Upper lobe of left lung (tissue), 6 donors: ENCODE data around the gene TMEM139. TPM values are rescaled to one million over a fixed set of nuclear protein-coding genes. Genes with fewer than 3 reads are reported as not detected.

ENCODE experiments used
- ATAC-seq, 2 donors: fragments of 200-7000 bp; cut with Tn5 transposase; one replicate each; pipeline ENCODE4 v1.9.1; 2022; ENCODE audit warnings: mild to moderate bottlenecking in 2 of 2, moderate library complexity in 2 of 2; ENCODE audit not compliant: low FRiP score in 2 of 2
- DNase-seq, 2 donors: peaks; one replicate each; pipeline ENCODE4 v3.0.0-alpha.2; 2019 to 2020
- H3K27ac ChIP-seq, 4 donors: fragments of 200-600 bp; sonication (generic); one replicate each; pipeline ENCODE4 v1.5.1; 2016 to 2019
- H3K27me3 ChIP-seq, 4 donors: fragments of 200-600 bp; sonication (generic); one replicate each; pipeline ENCODE4 v1.5.1; 2017 to 2019
- H3K36me3 ChIP-seq, 4 donors: fragments of 200-600 bp; sonication (generic); one replicate each; pipeline ENCODE4 v1.5.1; 2016 to 2019
- H3K4me1 ChIP-seq, 4 donors: fragments of 200-600 bp; sonication (generic); one replicate each; pipeline ENCODE4 v1.5.1; 2018 to 2019
- H3K4me3 ChIP-seq, 4 donors: fragments of 200-600 bp; sonication (generic); one replicate each; pipeline ENCODE4 v1.5.1; 2017 to 2019; ENCODE audit warnings: mild to moderate bottlenecking in 2 of 4, moderate library complexity in 1 of 4
- H3K9me3 ChIP-seq, 4 donors: fragments of 200-600 bp; sonication (generic); one replicate each; pipeline ENCODE4 v1.5.1; 2018 to 2019
- CTCF ChIP-seq, 6 experiments: fragments of 450-650 bp in 4 of 6; fragments of 200-600 bp in 2 of 6; sonication (generic) in 2 of 6; IDR thresholded peaks; one replicate each; pipeline ENCODE4 v1.5.1; 2016 to 2019; ENCODE audit warnings: antibody characterized with exemption in 6 of 6
- EP300 ChIP-seq, 4 donors: sonication (generic); formaldehyde crosslinking; IDR thresholded peaks; one replicate each; pipeline ENCODE4 v1.5.1; 2017; ENCODE audit warnings: antibody characterized with exemption in 4 of 4, control low read depth in 2 of 4
- POLR2A ChIP-seq, 4 donors: fragments of 450-650 bp; IDR thresholded peaks; one replicate each; pipeline ENCODE4 v1.5.1; 2016 to 2017; ENCODE audit warnings: antibody characterized with exemption in 4 of 4, mild to moderate bottlenecking in 2 of 4
- POLR2AphosphoS5 ChIP-seq, 2 donors: sonication (generic); formaldehyde crosslinking; IDR thresholded peaks; one replicate each; pipeline ENCODE4 v1.5.1; 2017; ENCODE audit warnings: antibody characterized with exemption in 2 of 2
- WGBS, 2 donors: methylation state at CpG; one replicate each; pipeline ENCODE4 v1.1.5; 2017 to 2018; 5-methylcytosine and 5-hydroxymethylcytosine counted together
- total RNA-seq, 6 donors: library from RNA; depleted of rRNA in 4 of 6; stranded (reverse); fragments of >200 nt in 4 of 6; gene quantifications; one replicate each; pipeline versions ENCODE4 v1.1.0 to v1.2.1, GENCODE V29; 2016 to 2021
- donor health status: DM: no; HTN: no; CAD: no; lungs with moderate emphysema.
- donor health status: DM: no; HTN: yes; CAD: no; lungs with severe emphysema.

TMEM139 gene
- total RNA-seq, 6 donors from 2014 or later: 13.6 to 52.7 (median 33.0) TPM

GRCh38 chr7:143239813-143240212 lies 44.9 kb upstream of the TMEM139 start:
- peak in 1 of 2 donors; percentile 74 for ATAC-seq
- TF ChIP-seq POLR2A (IDR thresholded peaks at IDR 0.05): no peak
- TF ChIP-seq CTCF (IDR thresholded peaks at IDR 0.05): no peak
- TF ChIP-seq POLR2AphosphoS5 (IDR thresholded peaks at IDR 0.05): no peak
- no peak for TF ChIP-seq EP300 (IDR thresholded peaks at IDR 0.05)
- H3K27ac ChIP-seq: peak overlapping the region; percentile 59 to 82 (median 66)
- no peaks in the 10 kb centered on the region for H3K36me3 ChIP-seq
- H3K27me3 ChIP-seq: no peaks in the 10 kb centered on the region
- H3K9me3 ChIP-seq: no peaks in the 10 kb centered on the region
- DNase-seq: no peak
- H3K4me3 ChIP-seq: no peak overlapping the region
- peaks cover 0 to 12% (median 8%) of the 10 kb centered on the region in 4 donors for H3K4me1 ChIP-seq

- peak in 1 of 2 donors; percentile 78 for DNase-seq
Observed at GRCh38 chr7:143240291-143241168, 44.2 kb upstream of the TMEM139 start.

GRCh38 chr7:143242306-143242705 lies 42.5 kb upstream of the TMEM139 start:
- Histone ChIP-seq H3K9me3 (no peaks in the 10 kb centered on the region), H3K27ac (no peak overlapping the region), H3K36me3 (no peaks in the 10 kb centered on the region), H3K4me1 (peaks cover 0 to 18% (median 8%) of the 10 kb centered on the region in 4 donors), H3K27me3 (no peaks in the 10 kb centered on the region), H3K4me3 (no peak overlapping the region)
- ATAC-seq (no peak), DNase-seq (no peak)
- WGBS, 2 donors: 77 to 81% methylated on average over 11 of the region's 11 CpGs
- TF ChIP-seq EP300 (IDR thresholded peaks at IDR 0.05) (no peak), POLR2A (IDR thresholded peaks at IDR 0.05) (no peak), CTCF (IDR thresholded peaks at IDR 0.05) (no peak), POLR2AphosphoS5 (IDR thresholded peaks at IDR 0.05) (no peak)

More at GRCh38 chr7:143240291-143241168, 44.2 kb upstream of the TMEM139 start:
- Histone ChIP-seq H3K27ac (peak overlapping the region; percentile 59 to 82 (median 66)), H3K36me3 (no peaks in the 10 kb centered on the region), H3K4me1 (peaks cover 0 to 18% (median 8%) of the 10 kb centered on the region in 4 donors), H3K9me3 (no peaks in the 10 kb centered on the region), H3K27me3 (no peaks in the 10 kb centered on the region), H3K4me3 (no peak overlapping the region)
- ATAC-seq: peak; percentile 88 to 94
- TF ChIP-seq CTCF (IDR thresholded peaks at IDR 0.05) (peak; percentile 80 to 91 (median 84)), POLR2A (IDR thresholded peaks at IDR 0.05) (no peak), EP300 (IDR thresholded peaks at IDR 0.05) (no peak), POLR2AphosphoS5 (IDR thresholded peaks at IDR 0.05) (no peak)
- 13 to 20% methylated on average over 9 of the region's 9 CpGs for WGBS, 2 donors

- no peak overlapping the region for H3K4me3 ChIP-seq
- no peaks in the 10 kb centered on the region for H3K27me3 ChIP-seq
- H3K36me3 ChIP-seq: no peaks in the 10 kb centered on the region
- no peak for ATAC-seq
- TF ChIP-seq EP300 (IDR thresholded peaks at IDR 0.05): no peak
- no peak for TF ChIP-seq CTCF (IDR thresholded peaks at IDR 0.05)
- no peak for TF ChIP-seq POLR2AphosphoS5 (IDR thresholded peaks at IDR 0.05)
- TF ChIP-seq POLR2A (IDR thresholded peaks at IDR 0.05): no peak
- DNase-seq: no peak
- no peaks in the 10 kb centered on the region for H3K9me3 ChIP-seq
- peaks cover 0 to 18% (median 8%) of the 10 kb centered on the region in 4 donors for H3K4me1 ChIP-seq
- H3K27ac ChIP-seq: no peak overlapping the region
- WGBS, 2 donors: 70 to 78% methylated on average over 7 of the region's 7 CpGs
Observed at GRCh38 chr7:143243111-143243510, 41.6 kb upstream of the TMEM139 start.
